ENCODE results near the gene BTG2. TPM values are rescaled to one million over a fixed set of nuclear protein-coding genes. Genes with fewer than 3 reads are reported as not detected.

Gene BTG2
- total RNA-seq, 1 experiment from 2014 or later = 19.4 TPM

GRCh38 chr1:203325418-203326091 lies 20.2 kb downstream of the BTG2 start:
- Mint-ChIP-seq H3K27me3 (ENCODE audit: low read depth) (peaks cover 75% of the 10 kb centered on the region), H3K4me3 (no peak overlapping the region), H3K9me3 (no peaks in the 10 kb centered on the region), H3K27ac (no peak overlapping the region), H3K36me3 (no peaks in the 10 kb centered on the region), H3K4me1 (peaks cover 60% of the 10 kb centered on the region)
- CTCF ChIA-PET = interaction anchor here (0.5 to 5.6 kb wide), 15 partner anchors 9 to 285 kb away, joined by 3 to 99 read pairs (median 6); partner anchors contain the start of genes ADORA1 and BTG2
- POLR2A ChIA-PET = interaction anchor here (0.9 to 3.6 kb wide), 4 partner anchors 18 to 53 kb away, joined by 3 to 37 read pairs (median 5); partner anchors contain the start of gene BTG2
- TF ChIP-seq, protein P1, sequence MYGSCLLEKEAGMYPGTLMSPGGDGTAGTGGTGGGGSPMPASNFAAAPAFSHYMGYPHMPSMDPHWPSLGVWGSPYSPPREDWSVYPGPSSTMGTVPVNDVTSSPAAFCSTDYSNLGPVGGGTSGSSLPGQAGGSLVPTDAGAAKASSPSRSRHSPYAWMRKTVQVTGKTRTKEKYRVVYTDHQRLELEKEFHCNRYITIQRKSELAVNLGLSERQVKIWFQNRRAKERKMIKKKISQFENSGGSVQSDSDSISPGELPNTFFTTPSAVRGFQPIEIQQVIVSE (CRISPR knock-in tag; IDR thresholded peaks at IDR 0.05; ENCODE audit: borderline replicate concordance) = no peak
- TF ChIP-seq E2F1 (CRISPR knock-in tag; IDR thresholded peaks at IDR 0.05) = no peak
- TF ChIP-seq ZNF671 (CRISPR knock-in tag; IDR thresholded peaks at IDR 0.05) = no peak
- TF ChIP-seq OVOL2 (CRISPR knock-in tag; IDR thresholded peaks at IDR 0.05; ENCODE audit: borderline replicate concordance) = no peak
- no peak for TF ChIP-seq EMX1 (CRISPR knock-in tag; IDR thresholded peaks at IDR 0.05)
- TF ChIP-seq, protein P2, sequence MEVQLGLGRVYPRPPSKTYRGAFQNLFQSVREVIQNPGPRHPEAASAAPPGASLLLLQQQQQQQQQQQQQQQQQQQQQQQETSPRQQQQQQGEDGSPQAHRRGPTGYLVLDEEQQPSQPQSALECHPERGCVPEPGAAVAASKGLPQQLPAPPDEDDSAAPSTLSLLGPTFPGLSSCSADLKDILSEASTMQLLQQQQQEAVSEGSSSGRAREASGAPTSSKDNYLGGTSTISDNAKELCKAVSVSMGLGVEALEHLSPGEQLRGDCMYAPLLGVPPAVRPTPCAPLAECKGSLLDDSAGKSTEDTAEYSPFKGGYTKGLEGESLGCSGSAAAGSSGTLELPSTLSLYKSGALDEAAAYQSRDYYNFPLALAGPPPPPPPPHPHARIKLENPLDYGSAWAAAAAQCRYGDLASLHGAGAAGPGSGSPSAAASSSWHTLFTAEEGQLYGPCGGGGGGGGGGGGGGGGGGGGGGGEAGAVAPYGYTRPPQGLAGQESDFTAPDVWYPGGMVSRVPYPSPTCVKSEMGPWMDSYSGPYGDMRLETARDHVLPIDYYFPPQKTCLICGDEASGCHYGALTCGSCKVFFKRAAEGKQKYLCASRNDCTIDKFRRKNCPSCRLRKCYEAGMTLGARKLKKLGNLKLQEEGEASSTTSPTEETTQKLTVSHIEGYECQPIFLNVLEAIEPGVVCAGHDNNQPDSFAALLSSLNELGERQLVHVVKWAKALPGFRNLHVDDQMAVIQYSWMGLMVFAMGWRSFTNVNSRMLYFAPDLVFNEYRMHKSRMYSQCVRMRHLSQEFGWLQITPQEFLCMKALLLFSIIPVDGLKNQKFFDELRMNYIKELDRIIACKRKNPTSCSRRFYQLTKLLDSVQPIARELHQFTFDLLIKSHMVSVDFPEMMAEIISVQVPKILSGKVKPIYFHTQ (CRISPR knock-in tag; IDR thresholded peaks at IDR 0.05) = no peak
- TF ChIP-seq, protein P3, sequence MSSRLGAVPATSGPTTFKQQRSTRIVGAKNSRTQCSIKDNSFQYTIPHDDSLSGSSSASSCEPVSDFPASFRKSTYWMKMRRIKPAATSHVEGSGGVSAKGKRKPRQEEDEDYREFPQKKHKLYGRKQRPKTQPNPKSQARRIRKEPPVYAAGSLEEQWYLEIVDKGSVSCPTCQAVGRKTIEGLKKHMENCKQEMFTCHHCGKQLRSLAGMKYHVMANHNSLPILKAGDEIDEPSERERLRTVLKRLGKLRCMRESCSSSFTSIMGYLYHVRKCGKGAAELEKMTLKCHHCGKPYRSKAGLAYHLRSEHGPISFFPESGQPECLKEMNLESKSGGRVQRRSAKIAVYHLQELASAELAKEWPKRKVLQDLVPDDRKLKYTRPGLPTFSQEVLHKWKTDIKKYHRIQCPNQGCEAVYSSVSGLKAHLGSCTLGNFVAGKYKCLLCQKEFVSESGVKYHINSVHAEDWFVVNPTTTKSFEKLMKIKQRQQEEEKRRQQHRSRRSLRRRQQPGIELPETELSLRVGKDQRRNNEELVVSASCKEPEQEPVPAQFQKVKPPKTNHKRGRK (CRISPR knock-in tag; IDR thresholded peaks at IDR 0.05; ENCODE audit: borderline replicate concordance) = no peak
- TF ChIP-seq, protein P4, sequence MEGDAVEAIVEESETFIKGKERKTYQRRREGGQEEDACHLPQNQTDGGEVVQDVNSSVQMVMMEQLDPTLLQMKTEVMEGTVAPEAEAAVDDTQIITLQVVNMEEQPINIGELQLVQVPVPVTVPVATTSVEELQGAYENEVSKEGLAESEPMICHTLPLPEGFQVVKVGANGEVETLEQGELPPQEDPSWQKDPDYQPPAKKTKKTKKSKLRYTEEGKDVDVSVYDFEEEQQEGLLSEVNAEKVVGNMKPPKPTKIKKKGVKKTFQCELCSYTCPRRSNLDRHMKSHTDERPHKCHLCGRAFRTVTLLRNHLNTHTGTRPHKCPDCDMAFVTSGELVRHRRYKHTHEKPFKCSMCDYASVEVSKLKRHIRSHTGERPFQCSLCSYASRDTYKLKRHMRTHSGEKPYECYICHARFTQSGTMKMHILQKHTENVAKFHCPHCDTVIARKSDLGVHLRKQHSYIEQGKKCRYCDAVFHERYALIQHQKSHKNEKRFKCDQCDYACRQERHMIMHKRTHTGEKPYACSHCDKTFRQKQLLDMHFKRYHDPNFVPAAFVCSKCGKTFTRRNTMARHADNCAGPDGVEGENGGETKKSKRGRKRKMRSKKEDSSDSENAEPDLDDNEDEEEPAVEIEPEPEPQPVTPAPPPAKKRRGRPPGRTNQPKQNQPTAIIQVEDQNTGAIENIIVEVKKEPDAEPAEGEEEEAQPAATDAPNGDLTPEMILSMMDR (IDR thresholded peaks at IDR 0.05) = no peak
- no peak for TF ChIP-seq JUN (CRISPR knock-in tag; IDR thresholded peaks at IDR 0.05)
- no peak for TF ChIP-seq E2F5 (CRISPR knock-in tag; IDR thresholded peaks at IDR 0.05)
- no peak for TF ChIP-seq ETV6 (CRISPR knock-in tag; IDR thresholded peaks at IDR 0.05)
- no peak for TF ChIP-seq CREB1 (CRISPR knock-in tag; IDR thresholded peaks at IDR 0.05)
- TF ChIP-seq FOXJ3 (CRISPR knock-in tag; IDR thresholded peaks at IDR 0.05; ENCODE audit: borderline replicate concordance) = no peak
- no peak for TF ChIP-seq HMGA2 (CRISPR knock-in tag; IDR thresholded peaks at IDR 0.05)
- TF ChIP-seq, protein P5, sequence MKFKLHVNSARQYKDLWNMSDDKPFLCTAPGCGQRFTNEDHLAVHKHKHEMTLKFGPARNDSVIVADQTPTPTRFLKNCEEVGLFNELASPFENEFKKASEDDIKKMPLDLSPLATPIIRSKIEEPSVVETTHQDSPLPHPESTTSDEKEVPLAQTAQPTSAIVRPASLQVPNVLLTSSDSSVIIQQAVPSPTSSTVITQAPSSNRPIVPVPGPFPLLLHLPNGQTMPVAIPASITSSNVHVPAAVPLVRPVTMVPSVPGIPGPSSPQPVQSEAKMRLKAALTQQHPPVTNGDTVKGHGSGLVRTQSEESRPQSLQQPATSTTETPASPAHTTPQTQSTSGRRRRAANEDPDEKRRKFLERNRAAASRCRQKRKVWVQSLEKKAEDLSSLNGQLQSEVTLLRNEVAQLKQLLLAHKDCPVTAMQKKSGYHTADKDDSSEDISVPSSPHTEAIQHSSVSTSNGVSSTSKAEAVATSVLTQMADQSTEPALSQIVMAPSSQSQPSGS (CRISPR knock-in tag; IDR thresholded peaks at IDR 0.05; ENCODE audit: borderline replicate concordance, low read depth) = no peak
- ATAC-seq = no peak
- no peak for DNase-seq (ENCODE audit: low spot score)

Data from WTC11 (cell line).